HG03025 (cell line): ENCODE results near the gene CDK6.

Experiments
- ATAC-seq: cut with Tn5 transposase; IDR thresholded peaks from one replicate; pipeline ENCODE4 v1.9.1; 2021; ENCODE audit warnings: mild to moderate bottlenecking, moderate library complexity; ENCODE audit not compliant: unreplicated experiment, low FRiP score

Gene CDK6

DNA sequence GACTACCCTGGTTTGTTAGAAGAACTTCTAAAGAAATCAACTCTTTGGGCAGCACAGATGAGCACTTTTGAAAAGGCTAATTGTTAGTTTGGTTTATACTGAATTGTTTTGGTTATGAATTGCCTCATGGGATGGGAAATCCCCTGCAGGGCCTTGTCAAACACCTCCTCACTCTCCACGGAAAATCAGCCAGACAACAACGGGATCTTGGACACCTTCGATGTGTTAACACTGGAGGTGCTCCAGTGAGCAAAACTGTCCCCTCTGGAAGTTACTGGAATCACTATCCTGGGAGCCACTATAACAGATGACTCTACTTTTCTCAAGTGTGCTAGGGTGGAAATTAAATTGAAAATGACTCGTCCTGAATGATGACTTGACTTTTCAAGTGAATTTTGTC lies 38.7 kb downstream of the CDK6 start:
- ATAC-seq: no peak

DNA sequence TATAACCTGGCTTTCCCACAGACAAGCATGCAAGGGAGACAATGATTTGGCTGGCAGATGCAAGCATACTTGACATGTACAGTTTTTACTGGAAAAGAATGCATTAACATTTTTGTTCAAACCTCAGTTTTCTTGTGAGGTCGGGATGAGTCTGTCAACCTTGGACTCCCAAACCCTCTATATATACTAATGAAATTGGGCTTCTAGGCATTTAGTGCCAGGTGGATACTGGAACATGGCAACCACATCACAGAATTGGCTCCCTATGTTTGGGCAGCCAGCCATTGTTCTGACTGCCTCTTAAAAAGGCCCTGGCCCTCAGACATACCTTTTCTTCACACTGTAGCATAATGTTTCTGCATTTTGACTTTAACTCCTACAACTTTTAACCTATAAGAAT lies 39.1 kb downstream of the CDK6 start:
- no peak for ATAC-seq

DNA sequence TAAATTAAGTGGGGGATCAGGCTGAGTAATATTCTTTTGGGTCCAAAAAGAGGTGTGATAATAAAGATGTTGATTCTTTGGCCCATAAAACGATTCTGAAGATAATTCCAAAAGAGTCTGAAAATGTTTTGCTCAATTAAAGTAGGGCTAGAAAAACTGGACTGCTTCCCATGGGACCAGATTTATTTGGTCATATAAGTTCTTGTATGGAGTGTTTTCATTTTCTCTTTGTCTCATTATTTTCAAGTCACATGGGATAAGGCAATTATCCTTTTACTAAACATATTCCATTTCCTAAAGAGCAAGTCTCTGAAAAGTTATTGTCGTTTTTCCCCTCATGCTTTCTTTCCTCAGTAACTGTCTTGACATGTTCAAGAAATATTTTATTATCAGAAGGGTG lies 41.5 kb downstream of the CDK6 start:
- ATAC-seq: no peak

DNA sequence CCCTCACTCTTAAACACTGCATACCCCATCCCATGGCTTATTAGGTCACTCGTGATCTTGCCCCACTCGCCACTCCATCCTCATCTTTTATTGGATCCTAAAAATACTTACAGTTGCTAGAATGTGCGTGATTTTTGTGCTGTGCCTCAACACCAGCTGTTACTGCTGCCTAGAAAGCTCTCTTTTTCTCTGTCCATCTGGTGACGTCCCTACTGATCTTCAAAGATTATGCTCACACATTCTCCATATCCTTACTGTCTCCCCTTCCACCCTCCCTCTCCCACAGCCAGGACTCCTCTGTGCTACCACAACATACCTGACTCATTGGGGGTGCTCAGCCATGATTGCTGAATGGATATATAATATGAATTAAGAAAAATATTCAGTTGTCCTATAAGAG lies 42.0 kb downstream of the CDK6 start:
- ATAC-seq: no peak

- no peak for ATAC-seq
These were observed 42.6 kb downstream of the CDK6 start for GRCh38 chr7:92793656-92794205.

- ATAC-seq: no peak
These were observed 45.4 kb downstream of the CDK6 start for GRCh38 chr7:92790992-92791391.

DNA sequence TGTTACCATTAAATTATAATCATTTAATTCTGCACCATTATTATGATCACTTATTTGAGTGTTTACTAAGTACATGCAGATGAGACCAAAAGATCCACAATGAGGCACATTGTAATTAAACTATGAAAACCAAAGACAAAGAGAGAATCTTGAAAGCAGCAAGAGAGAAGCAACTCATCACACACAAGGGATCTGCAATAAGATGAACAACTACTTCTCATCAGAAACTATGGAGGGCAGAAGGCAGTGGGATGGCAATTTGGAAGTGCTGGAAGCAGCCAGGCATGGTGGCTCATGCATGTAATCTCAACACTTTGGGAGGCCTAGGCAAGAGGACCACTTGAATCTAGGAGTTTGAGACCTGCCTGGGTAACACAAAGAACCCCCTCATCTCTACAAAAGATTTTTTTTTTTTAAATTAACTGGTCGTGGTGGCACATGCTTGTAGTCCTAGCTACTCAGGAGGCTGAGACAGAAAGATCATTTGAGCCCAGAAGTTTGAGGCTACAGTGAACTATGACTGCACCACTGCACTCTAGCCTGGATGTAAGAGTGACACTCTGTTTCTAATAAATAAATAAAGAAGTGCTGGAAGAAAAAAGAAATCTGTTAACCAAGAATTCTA lies 47.7 kb downstream of the CDK6 start:
- no peak for ATAC-seq

GRCh38 chr7:92785923-92786322 lies 50.5 kb downstream of the CDK6 start:
- no peak for ATAC-seq

DNA sequence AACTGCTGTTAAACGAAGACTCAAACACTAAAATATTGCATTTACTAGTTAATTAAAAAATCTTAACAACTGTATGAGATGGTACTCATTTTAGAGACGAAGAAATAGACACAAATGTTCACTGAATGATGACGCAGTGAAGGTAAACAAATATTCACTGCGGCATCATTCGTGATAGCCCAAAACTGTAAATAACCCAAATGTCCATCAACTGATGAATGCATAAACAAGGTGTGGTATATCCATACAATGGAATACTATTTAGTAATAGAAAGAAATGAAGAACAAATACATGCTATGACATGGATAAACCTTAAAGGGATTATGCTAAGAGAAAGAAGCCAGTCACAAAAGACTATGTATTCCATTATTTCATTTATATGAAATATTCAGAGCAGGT lies 51.4 kb downstream of the CDK6 start:
- ATAC-seq: no peak

- ATAC-seq: no peak
These were observed 52.8 kb downstream of the CDK6 start for GRCh38 chr7:92783260-92784201.

DNA sequence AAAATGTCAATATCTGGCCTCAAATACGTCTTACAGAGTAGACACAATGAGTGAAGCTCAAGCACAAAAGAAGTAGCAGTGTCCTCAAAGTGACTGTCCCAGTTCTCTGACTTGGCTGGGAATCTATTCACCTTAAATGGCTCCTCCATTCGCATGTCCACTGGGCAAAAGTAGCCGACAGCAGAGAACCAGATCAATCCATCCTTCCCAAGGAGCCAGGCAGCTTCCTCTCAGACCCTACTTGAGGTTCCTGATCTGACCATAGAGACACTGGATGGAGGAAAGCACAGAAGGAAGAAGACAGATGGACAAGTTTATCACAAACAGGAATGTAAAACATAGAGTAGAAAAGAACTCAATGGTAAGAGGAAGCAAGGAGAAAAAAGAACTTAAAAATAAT lies 53.5 kb downstream of the CDK6 start:
- no peak for ATAC-seq

GRCh38 chr7:92782236-92782635 lies 54.1 kb downstream of the CDK6 start:
- ATAC-seq: no peak

DNA sequence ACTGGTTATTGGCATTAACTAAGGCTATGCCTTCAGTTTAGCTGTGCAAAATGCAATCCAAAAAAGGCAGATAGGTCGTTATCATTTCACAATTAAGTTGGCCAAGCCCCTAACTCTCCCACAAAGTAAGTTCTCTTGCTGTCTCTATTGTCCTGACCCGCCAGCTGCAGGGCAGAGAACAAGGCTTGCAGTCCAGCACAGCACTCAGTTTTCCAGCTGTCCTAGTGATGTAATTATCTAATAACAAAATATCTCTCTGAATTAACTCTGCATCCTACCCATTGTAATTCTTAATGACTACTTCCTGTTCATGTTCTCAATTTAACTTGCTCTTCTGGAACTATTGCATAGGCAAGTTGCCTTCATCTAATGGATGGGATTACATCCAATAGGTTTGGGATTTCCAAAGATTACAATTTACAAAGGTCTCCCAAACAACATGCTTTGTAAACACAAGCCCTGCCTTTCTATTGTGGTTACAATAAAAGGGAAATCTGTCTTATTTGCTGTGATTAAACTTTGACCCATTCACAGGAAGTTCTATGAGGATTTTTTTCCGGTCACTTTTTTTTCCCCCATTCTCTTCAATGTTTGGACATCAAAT lies 55.2 kb downstream of the CDK6 start:
- no peak for ATAC-seq

GRCh38 chr7:92778972-92779371 lies 57.4 kb downstream of the CDK6 start:
- no peak for ATAC-seq

DNA sequence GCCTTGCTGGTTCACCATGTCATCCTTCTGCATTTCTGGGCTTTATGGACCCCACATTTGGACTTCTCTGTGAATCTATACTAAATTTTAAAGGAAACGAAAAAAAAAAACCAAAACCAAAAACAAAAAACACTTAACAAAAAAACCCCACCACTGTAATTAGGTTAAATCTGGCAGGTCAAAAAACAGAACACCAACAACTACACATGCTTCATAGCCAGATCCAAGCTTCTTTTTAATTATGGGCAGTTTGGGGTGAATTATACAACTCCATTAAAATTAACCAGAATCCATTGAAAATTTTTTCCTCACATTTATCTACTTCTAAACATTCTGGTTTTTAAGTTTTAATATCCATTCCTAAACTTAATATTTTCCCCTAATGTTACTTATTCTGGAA lies 58.4 kb downstream of the CDK6 start:
- no peak for ATAC-seq

GRCh38 chr7:92773808-92774207 lies 62.6 kb downstream of the CDK6 start:
- no peak for ATAC-seq

GRCh38 chr7:92769844-92770243 lies 66.5 kb downstream of the CDK6 start:
- ATAC-seq: no peak

DNA sequence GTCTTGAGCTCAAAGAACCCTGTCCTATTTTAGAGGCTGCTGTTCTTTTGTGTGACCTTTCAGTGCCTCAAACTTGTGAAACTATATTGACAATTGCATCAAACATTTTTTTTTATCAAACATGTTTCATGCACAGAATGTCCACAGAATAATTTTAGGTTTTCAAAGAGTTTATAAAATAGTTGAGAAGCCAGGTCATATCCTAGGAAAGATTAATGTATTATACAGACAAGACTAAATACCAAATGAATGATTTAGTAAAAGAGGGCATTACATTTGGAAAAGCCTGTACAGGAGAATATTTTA lies 67.0 kb downstream of the CDK6 start:
- no peak for ATAC-seq

DNA sequence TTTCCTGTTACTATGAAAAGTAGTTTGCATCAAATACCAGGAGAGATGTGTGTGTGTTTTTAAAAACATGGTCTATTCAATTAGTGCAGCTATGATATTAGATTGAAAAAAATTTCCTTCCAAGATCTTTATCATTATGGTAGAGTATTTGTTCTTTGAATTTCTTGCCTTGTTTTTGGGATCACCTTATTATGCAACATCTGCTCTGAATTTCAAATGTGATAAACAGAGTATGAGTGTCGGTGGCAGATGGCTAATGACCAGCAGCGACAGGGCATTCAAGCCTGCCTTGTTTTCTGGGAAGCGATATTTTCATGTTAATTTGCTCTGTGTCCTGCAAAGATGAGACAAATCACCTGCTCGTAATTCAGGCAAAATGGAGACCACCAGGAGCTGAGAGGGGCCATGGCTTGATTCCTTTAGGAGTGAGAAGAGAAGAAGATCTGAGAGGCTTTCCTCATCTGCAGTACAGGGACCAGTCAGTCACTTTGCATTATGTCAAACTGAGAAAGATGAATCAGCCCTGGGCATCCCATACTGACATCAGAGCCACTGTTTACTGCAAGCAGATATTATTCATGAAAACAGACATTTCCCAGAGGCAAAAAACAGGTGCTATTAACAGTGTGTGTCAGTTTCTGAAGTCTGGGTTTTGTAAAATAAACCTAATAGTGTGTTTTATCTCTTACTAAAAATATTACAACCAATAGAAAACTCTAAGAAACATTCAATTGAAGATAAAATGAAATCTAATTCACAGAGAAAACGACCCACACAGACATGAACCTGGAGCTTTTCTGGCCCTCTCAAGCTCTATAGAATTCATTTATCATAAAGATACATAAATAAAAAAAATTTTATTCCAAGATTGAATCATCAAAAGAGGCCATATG lies 67.6 kb downstream of the CDK6 start:
- peak; percentile 93 for ATAC-seq

GRCh38 chr7:92767437-92767836 lies 68.9 kb downstream of the CDK6 start:
- no peak for ATAC-seq
